MG63 (cell line): ENCODE data around the gene MEF2C. TPM values are rescaled to one million over a fixed set of nuclear protein-coding genes. Genes with fewer than 3 reads are reported as not detected.
A peak's percentile ranks its signal among the peaks of the same experiment; 100 is the strongest.

Source experiments
- DNase-seq: peaks from one replicate; pipeline ENCODE4 v3.0.0-alpha.2; 2020
- H3K27me3 ChIP-seq: fragments of 250-450 bp; sonication (Bioruptor Pico); 2 replicates; pipeline ENCODE4 v1.5.1; 2020; ENCODE audit warnings: mild to moderate bottlenecking, moderate library complexity
- H3K36me3 ChIP-seq: fragments of 250-450 bp; sonication (Bioruptor Pico); 2 replicates; pipeline ENCODE4 v1.5.1; 2020; ENCODE audit warnings: mild to moderate bottlenecking, moderate library complexity
- H3K4me3 ChIP-seq: fragments of 250-450 bp; sonication (Bioruptor Pico); 2 replicates; pipeline ENCODE4 v1.5.1; 2020; ENCODE audit warnings: mild to moderate bottlenecking, moderate library complexity
- H3K9me3 ChIP-seq: fragments of 250-450 bp; sonication (Bioruptor Pico); 2 replicates; pipeline ENCODE4 v1.5.1; 2020; ENCODE audit warnings: mild to moderate bottlenecking, moderate library complexity
- total RNA-seq: library from RNA; depleted of rRNA; stranded (reverse); fragments of >200 nt; shearing (Covaris generic); gene quantifications from 2 replicates; pipeline ENCODE4 v1.2.3, GENCODE V29; 2014; ENCODE audit warnings: low replicate concordance

The MEF2C gene
- total RNA-seq, 1 experiment from 2014 or later: 9.5 TPM

GRCh38 chr5:88708682-88709398 lies 174.1 kb downstream of the MEF2C start:
- no peak for DNase-seq

GRCh38 chr5:88708021-88708420 lies 175.0 kb downstream of the MEF2C start:
- H3K27me3 ChIP-seq: no peaks in the 10 kb centered on the region
- H3K9me3 ChIP-seq: no peaks in the 10 kb centered on the region
- no peak overlapping the region for H3K4me3 ChIP-seq
- H3K36me3 ChIP-seq: no peaks in the 10 kb centered on the region
- DNase-seq: no peak

More at GRCh38 chr5:88708682-88709398, 174.1 kb downstream of the MEF2C start:
- Histone ChIP-seq H3K27me3 (no peaks in the 10 kb centered on the region), H3K4me3 (no peak overlapping the region), H3K9me3 (no peaks in the 10 kb centered on the region), H3K36me3 (no peaks in the 10 kb centered on the region)

DNA sequence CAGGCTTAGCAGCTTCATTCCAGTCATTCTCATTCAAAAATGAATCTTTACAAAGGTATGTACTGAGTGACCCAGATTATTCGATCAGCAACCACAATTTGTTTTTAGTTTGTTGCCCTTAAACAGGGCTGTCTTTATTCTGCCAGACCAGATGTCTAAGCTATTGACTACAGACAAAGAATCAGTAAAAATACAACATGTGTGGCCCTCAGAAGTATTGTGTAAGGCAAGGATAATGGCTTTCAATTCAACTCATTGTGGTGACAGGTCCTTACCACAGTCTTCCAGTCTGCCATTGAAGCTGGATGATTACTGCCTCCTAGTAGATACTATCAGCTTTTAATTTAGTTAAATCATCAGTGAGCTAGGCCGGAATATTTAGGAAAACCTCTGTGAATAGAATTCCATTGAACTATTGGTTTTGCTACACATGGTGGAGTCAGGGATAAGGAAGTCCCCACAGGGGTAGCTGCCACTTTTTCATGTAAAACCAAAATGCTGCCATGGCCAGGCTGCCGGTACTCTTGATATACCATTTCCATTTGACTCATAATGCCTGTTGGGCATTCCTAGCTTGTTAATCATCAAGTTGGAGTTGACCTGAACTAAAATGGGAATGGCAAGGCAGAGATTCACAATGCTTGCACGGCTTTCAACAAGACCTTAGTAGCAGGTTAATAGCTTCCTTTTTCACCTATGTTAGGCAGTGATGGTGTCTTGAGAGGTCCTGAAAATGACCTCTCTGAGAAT lies 175.6 kb downstream of the MEF2C start:
- Histone ChIP-seq H3K36me3 (no peaks in the 10 kb centered on the region), H3K4me3 (no peak overlapping the region), H3K27me3 (no peaks in the 10 kb centered on the region), H3K9me3 (no peaks in the 10 kb centered on the region)
- DNase-seq: no peak

DNA sequence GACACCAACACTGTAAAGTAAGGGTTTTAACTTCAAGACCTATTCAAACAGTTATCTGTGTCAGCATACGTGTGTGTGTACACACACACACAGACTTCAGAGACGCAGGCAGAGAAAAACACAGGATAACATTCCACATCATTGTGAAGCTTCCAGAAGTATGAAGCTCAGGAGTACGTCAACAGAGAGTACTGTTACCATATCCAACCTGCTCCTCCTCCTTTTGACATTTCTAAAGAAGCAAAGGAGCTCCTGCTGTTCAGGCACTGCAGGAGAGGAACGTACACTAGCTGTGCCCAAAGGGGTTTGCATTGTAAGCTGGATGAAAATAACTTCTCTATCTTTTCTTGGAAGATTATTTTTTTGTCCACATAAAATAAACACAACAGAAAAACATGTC lies 180.7 kb downstream of the MEF2C start:
- H3K4me3 ChIP-seq: no peak overlapping the region
- no peaks in the 10 kb centered on the region for H3K36me3 ChIP-seq
- no peaks in the 10 kb centered on the region for H3K9me3 ChIP-seq
- no peak for DNase-seq
- peaks cover 17% of the 10 kb centered on the region for H3K27me3 ChIP-seq

- Histone ChIP-seq H3K36me3 (no peaks in the 10 kb centered on the region), H3K4me3 (no peak overlapping the region), H3K27me3 (peaks cover 17% of the 10 kb centered on the region), H3K9me3 (no peaks in the 10 kb centered on the region)
- no peak for DNase-seq
Observed at GRCh38 chr5:88700121-88700520, 182.9 kb downstream of the MEF2C start.

GRCh38 chr5:88698290-88698689 lies 184.7 kb downstream of the MEF2C start:
- Histone ChIP-seq H3K9me3 (no peaks in the 10 kb centered on the region), H3K27me3 (peaks cover 17% of the 10 kb centered on the region), H3K36me3 (no peaks in the 10 kb centered on the region), H3K4me3 (no peak overlapping the region)
- no peak for DNase-seq

DNA sequence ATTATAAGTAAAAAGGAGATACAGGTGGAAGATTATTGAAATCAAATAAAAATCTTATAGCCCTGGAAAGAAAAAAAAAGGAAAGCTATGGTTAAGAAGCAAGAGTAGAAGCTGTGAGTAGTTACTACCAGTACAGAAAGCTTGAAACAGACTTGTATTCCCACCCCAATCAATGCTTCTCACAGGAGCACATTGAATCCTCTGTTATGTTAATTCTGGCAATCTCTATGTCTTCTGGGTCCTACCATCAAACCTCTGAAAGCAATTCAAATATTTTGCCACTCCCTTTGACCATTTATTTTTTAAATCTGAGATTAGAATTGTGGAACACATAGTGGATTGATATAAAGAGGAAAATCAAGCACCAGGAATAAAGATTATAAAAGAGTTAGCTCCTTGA lies 186.5 kb downstream of the MEF2C start:
- Histone ChIP-seq H3K27me3 (peaks cover 17% of the 10 kb centered on the region), H3K9me3 (no peaks in the 10 kb centered on the region), H3K36me3 (no peaks in the 10 kb centered on the region), H3K4me3 (no peak overlapping the region)
- no peak for DNase-seq

- Histone ChIP-seq H3K4me3 (no peak overlapping the region), H3K9me3 (no peaks in the 10 kb centered on the region), H3K36me3 (no peaks in the 10 kb centered on the region), H3K27me3 (peaks cover 17% of the 10 kb centered on the region)
- no peak for DNase-seq
Observed at GRCh38 chr5:88695931-88696330, 187.1 kb downstream of the MEF2C start.

- peaks cover 24% of the 10 kb centered on the region for H3K27me3 ChIP-seq
- no peaks in the 10 kb centered on the region for H3K36me3 ChIP-seq
- H3K4me3 ChIP-seq: no peak overlapping the region
- no peak for DNase-seq
- no peaks in the 10 kb centered on the region for H3K9me3 ChIP-seq
Observed at GRCh38 chr5:88695232-88695631, 187.8 kb downstream of the MEF2C start.

- Histone ChIP-seq H3K36me3 (no peaks in the 10 kb centered on the region), H3K4me3 (no peak overlapping the region), H3K27me3 (peaks cover 26% of the 10 kb centered on the region), H3K9me3 (no peaks in the 10 kb centered on the region)
- no peak for DNase-seq
Observed at GRCh38 chr5:88694023-88694679, 188.8 kb downstream of the MEF2C start.

DNA sequence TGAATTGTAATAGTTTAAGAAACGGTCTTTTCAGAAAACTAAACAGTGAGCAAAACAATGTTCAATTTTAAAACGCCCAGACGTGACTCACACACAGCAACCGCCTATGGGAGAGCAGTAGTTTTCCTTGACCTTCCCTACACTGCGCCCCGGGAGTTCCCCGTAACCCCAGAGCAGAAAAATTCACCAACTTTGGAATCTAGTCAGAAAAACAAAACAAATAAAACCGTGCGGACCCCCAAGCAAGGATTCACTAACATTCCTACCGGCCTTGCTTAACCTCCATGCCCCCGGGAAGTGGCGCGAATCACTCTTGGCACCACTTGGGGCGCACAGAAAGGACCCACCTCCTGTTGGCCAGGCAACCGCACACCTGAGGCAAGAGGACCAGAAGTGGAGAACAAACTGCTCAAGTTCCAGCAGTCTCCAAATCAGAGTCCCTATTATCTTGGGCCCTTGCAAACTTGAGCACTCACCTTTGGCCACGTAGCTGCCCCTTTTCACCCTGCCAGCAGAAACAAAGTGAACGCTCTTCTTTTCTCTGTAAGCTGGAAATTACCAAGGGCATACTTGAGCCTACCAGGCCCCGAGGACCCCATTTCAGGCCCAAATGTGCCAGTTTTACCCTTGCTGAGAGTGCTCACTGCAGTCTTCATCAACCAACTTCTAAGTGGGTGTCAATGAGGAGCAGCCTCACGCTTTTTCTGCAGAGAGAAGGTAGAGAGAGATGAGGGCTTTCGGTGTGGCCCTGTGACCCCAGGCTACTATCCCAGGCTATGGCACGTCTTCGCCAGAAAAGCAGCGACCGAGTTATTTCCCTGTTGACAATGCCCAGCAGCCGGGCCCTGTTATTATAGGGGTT lies 189.7 kb downstream of the MEF2C start:
- H3K36me3 ChIP-seq: no peaks in the 10 kb centered on the region
- H3K4me3 ChIP-seq: no peak overlapping the region
- H3K27me3 ChIP-seq: peaks cover 33% of the 10 kb centered on the region
- H3K9me3 ChIP-seq: no peaks in the 10 kb centered on the region
- DNase-seq: no peak

- Histone ChIP-seq H3K9me3 (no peaks in the 10 kb centered on the region), H3K36me3 (no peaks in the 10 kb centered on the region), H3K4me3 (peak overlapping the region; percentile 40), H3K27me3 (peaks cover 32% of the 10 kb centered on the region)
- peak; percentile 70 for DNase-seq
Observed at GRCh38 chr5:88691945-88692868, 190.8 kb downstream of the MEF2C start.

GRCh38 chr5:88691230-88691582 lies 191.8 kb downstream of the MEF2C start:
- no peaks in the 10 kb centered on the region for H3K9me3 ChIP-seq
- H3K27me3 ChIP-seq: peaks cover 39% of the 10 kb centered on the region
- H3K4me3 ChIP-seq: peak overlapping the region; percentile 40
- H3K36me3 ChIP-seq: no peaks in the 10 kb centered on the region
- no peak for DNase-seq

- Histone ChIP-seq H3K36me3 (no peaks in the 10 kb centered on the region), H3K9me3 (no peaks in the 10 kb centered on the region), H3K4me3 (peak overlapping the region; percentile 40), H3K27me3 (peaks cover 45% of the 10 kb centered on the region)
- peak; percentile 61 for DNase-seq
Observed at GRCh38 chr5:88690409-88691229, 192.4 kb downstream of the MEF2C start.
